ENCODE results near the gene GNAS-AS1.

The GNAS-AS1 gene

GRCh38 chr20:58803533-58803932 is 47.2 kb downstream of the GNAS-AS1 start:
- TF ChIP-seq POLR2AphosphoS5 (IDR thresholded peaks at IDR 0.05; ENCODE audit: low read depth) (no peak), REST (IDR thresholded peaks at IDR 0.05; ENCODE audit: insufficient replicate concordance, low read depth) (no peak), CTCF (IDR thresholded peaks at IDR 0.05; ENCODE audit: insufficient read depth, low read length) (no peak), GABPA (IDR thresholded peaks at IDR 0.05; ENCODE audit: low read depth) (no peak), SPI1 (IDR thresholded peaks at IDR 0.05; ENCODE audit: borderline replicate concordance, low read depth) (no peak)
- Histone ChIP-seq H3K27ac (replicated peaks) (no peak overlapping the region), H3K4me3 (replicated peaks; ENCODE audit: insufficient read depth, low read length) (no peak overlapping the region), H3K27me3 (ENCODE audit: insufficient read depth, poor library complexity, severe bottlenecking) (peaks cover 2% of the 10 kb centered on the region)
- no peak for DNase-seq (ENCODE audit: low read depth in 1 of 2, low spot score in 1 of 2)

GRCh38 chr20:58802061-58802460 is 48.6 kb downstream of the GNAS-AS1 start:
- DNase-seq (ENCODE audit: low read depth in 1 of 2, low spot score in 1 of 2), result no peak
- Histone ChIP-seq H3K4me3 (replicated peaks; ENCODE audit: insufficient read depth, low read length) (no peak overlapping the region), H3K27ac (replicated peaks) (no peak overlapping the region), H3K27me3 (ENCODE audit: insufficient read depth, poor library complexity, severe bottlenecking) (no peaks in the 10 kb centered on the region)
- TF ChIP-seq POLR2AphosphoS5 (IDR thresholded peaks at IDR 0.05; ENCODE audit: low read depth) (no peak), GABPA (IDR thresholded peaks at IDR 0.05; ENCODE audit: low read depth) (no peak), CTCF (IDR thresholded peaks at IDR 0.05; ENCODE audit: insufficient read depth, low read length) (no peak), SPI1 (IDR thresholded peaks at IDR 0.05; ENCODE audit: borderline replicate concordance, low read depth) (no peak), REST (IDR thresholded peaks at IDR 0.05; ENCODE audit: insufficient replicate concordance, low read depth) (no peak)

GRCh38 chr20:58800134-58800871 is 50.4 kb downstream of the GNAS-AS1 start:
- Histone ChIP-seq H3K27me3 (ENCODE audit: insufficient read depth, poor library complexity, severe bottlenecking) (peaks cover 2% of the 10 kb centered on the region), H3K27ac (replicated peaks) (no peak overlapping the region)

More at GRCh38 chr20:58800134-58800871, 50.4 kb downstream of the GNAS-AS1 start:
- TF ChIP-seq POLR2AphosphoS5 (IDR thresholded peaks at IDR 0.05; ENCODE audit: low read depth) (no peak), SPI1 (IDR thresholded peaks at IDR 0.05; ENCODE audit: borderline replicate concordance, low read depth) (no peak), CTCF (IDR thresholded peaks at IDR 0.05; ENCODE audit: insufficient read depth, low read length) (no peak), REST (IDR thresholded peaks at IDR 0.05; ENCODE audit: insufficient replicate concordance, low read depth) (no peak), GABPA (IDR thresholded peaks at IDR 0.05; ENCODE audit: low read depth) (no peak)
- no peak overlapping the region for H3K4me3 ChIP-seq (replicated peaks; ENCODE audit: insufficient read depth, low read length)
- no peak for DNase-seq (ENCODE audit: low read depth in 1 of 2, low spot score in 1 of 2)
